K562 (cell line): Measurements from ENCODE around the gene NFKBIB. TPM values are rescaled to one million over a fixed set of nuclear protein-coding genes. Genes with fewer than 3 reads are reported as not detected.

Source experiments
- ATAC-seq: fragments of 200-7000 bp; cut with Tn5 transposase; 3 replicates; pipeline ENCODE4 v1.9.1; 2020; ENCODE audit warnings: moderate library complexity
- BruUV-seq: library from RNA; stranded (reverse); fragments of 400-500 nt; replicated peaks from 2 replicates; lab custom pipeline; 2021; lab: Mats Ljungman, UMichigan
- CTCF ChIA-PET: fragments of 300-600 bp; formaldehyde crosslinking; extraction: SDS; loops from one replicate; lab custom pipeline; 2021; ENCODE audit warnings: low intra/inter-chr PET ratio; lab: Yijun Ruan, JAX
- POLR2A ChIA-PET: fragments of 300-600, 350-650 bp; sonication (Branson Sonifier 250); formaldehyde crosslinking; extraction: SDS; loops from one replicate; lab custom pipeline; 2021; ENCODE audit warnings: antibody characterized with exemption, inconsistent platforms; lab: Yijun Ruan, JAX
- DNase-seq, 4 experiments: peaks; one replicate each; pipeline versions ENCODE4 v3.0.0 to v3.0.0-alpha.2; 2011 to 2018; ENCODE audit warnings: low spot score in 3 of 4, mixed read lengths in 3 of 4; ENCODE audit errors: extremely low read depth in 1 of 4
- FAIRE-seq: peaks from 2 replicates; lab custom pipeline; 2011; peaks lifted over from hg19 to GRCh38; lab: Jason Lieb, UNC
- H2AFZ ChIP-seq: 2 replicates; pipeline ENCODE4 v1.6.0; 2011; ENCODE audit warnings: low read depth, low read length, control low read depth, inconsistent platforms
- H3K27ac ChIP-seq: fragments of 200-600 bp; 3 replicates; pipeline ENCODE4 v1.8.0; 2011; ENCODE audit warnings: low read depth, mild to moderate bottlenecking, control low read depth, inconsistent platforms, low read length, moderate library complexity, mixed read lengths; ENCODE audit errors: extremely low read depth
- H3K27me3 ChIP-seq, 2 experiments: fragments of 300-600 bp in 1 of 2; 2 replicates in 1 of 2; 3 replicates in 1 of 2; pipeline versions ENCODE4 v1.6.0 to v1.8.0; 2011; ENCODE audit warnings: inconsistent platforms in 2 of 2, low read length in 2 of 2, mild to moderate bottlenecking in 1 of 2, mixed read lengths in 1 of 2, moderate library complexity in 1 of 2; ENCODE audit not compliant: control insufficient read depth in 2 of 2, insufficient read depth in 2 of 2
- H3K36me3 ChIP-seq: fragments of 300-600 bp; 3 replicates; pipeline ENCODE4 v1.8.0; 2011; ENCODE audit warnings: mild to moderate bottlenecking, low read length, inconsistent platforms; ENCODE audit not compliant: control insufficient read depth, insufficient read depth
- H3K4me1 ChIP-seq, 2 experiments: fragments of 200-600 bp in 1 of 2; replicated peaks in 1 of 2; 2 replicates in 1 of 2; 3 replicates in 1 of 2; pipeline versions ENCODE4 v1.5.1 to v1.8.0; 2011; ENCODE audit warnings: inconsistent platforms in 2 of 2, low read length in 2 of 2, mild to moderate bottlenecking in 1 of 2, mixed read lengths in 1 of 2, moderate library complexity in 1 of 2; ENCODE audit not compliant: control insufficient read depth in 2 of 2, insufficient read depth in 2 of 2
- H3K4me2 ChIP-seq: 2 replicates; pipeline ENCODE4 v1.6.1; 2011; ENCODE audit warnings: low read length, control low read depth, inconsistent platforms, mixed read lengths; ENCODE audit not compliant: insufficient read depth
- H3K4me3 ChIP-seq: fragments of 200-600 bp; sonication (generic), shearing (Covaris generic); 2 replicates; pipeline ENCODE4 v1.5.1; 2016; ENCODE audit warnings: control low read depth, inconsistent platforms
- H3K79me2 ChIP-seq: fragments of 200-600 bp; 3 replicates; pipeline ENCODE4 v1.8.0; 2011; ENCODE audit warnings: low read length, inconsistent platforms; ENCODE audit not compliant: control insufficient read depth, insufficient read depth
- H3K9ac ChIP-seq, 2 experiments: 2 replicates each; pipeline versions ENCODE4 v1.6.0 to v1.6.1; 2011; ENCODE audit warnings: low read depth in 2 of 2, low read length in 2 of 2, control low read depth in 1 of 2, inconsistent platforms in 1 of 2, mild to moderate bottlenecking in 1 of 2, mixed read lengths in 1 of 2; ENCODE audit not compliant: insufficient read depth in 1 of 2
- H3K9me1 ChIP-seq: one replicate; pipeline ENCODE4 v1.6.0; 2011; ENCODE audit warnings: inconsistent platforms, mild to moderate bottlenecking, low read length, moderate library complexity; ENCODE audit not compliant: control insufficient read depth, insufficient read depth
- H3K9me3 ChIP-seq: replicated peaks from 2 replicates; pipeline ENCODE4 v1.5.1; 2011; ENCODE audit warnings: low read depth, low read length, inconsistent platforms; ENCODE audit not compliant: control insufficient read depth, insufficient read depth
- H4K20me1 ChIP-seq: replicated peaks from 2 replicates; pipeline ENCODE4 v1.6.1; 2011; ENCODE audit warnings: low read length, inconsistent platforms, mixed read lengths; ENCODE audit not compliant: control insufficient read depth, insufficient read depth
- AFF4 ChIP-seq: sonication (generic); formaldehyde crosslinking; IDR thresholded peaks from 2 replicates; pipeline ENCODE4 v1.8.0; 2023; ENCODE audit warnings: mild to moderate bottlenecking, missing genetic modification reagents
- PCBP1 ChIP-seq: fragments of 200-400 bp; formaldehyde crosslinking; IDR thresholded peaks from 2 replicates; pipeline ENCODE4 v1.6.1; 2018; ENCODE audit warnings: mild to moderate bottlenecking, low read depth, low read length; ENCODE audit not compliant: poor library complexity, severe bottlenecking
- POLR2A ChIP-seq: fragments of 450-650 bp; conservative IDR thresholded peaks from 2 replicates; pipeline ENCODE4 v1.6.1; 2016
- SNRNP70 ChIP-seq: fragments of 200-400 bp; formaldehyde crosslinking; optimal IDR thresholded peaks from 2 replicates; pipeline ENCODE3; 2017; ENCODE audit warnings: low read depth, low read length
- SRSF1 ChIP-seq: fragments of 200-400 bp; formaldehyde crosslinking; IDR thresholded peaks from 2 replicates; pipeline ENCODE4 v1.6.1; 2017; ENCODE audit warnings: mild to moderate bottlenecking, low read depth, low read length, moderate library complexity
- ZBTB7A ChIP-seq: IDR thresholded peaks from 2 replicates; pipeline ENCODE4 v1.6.1; 2011; ENCODE audit warnings: low read depth, mild to moderate bottlenecking, low read length, moderate library complexity, borderline replicate concordance; ENCODE audit not compliant: control insufficient read depth
- ZNF23 ChIP-seq: fragments of 250-450 bp; sonication (Bioruptor Pico); IDR thresholded peaks from 2 replicates; pipeline ENCODE4 v1.4.0; 2020; ENCODE audit warnings: mild to moderate bottlenecking
- WGBS: fragments of 100-300 bp; shearing (Covaris generic); methylation state at CpG from one replicate; pipeline ENCODE4 v1.1.6; 2016; ENCODE audit warnings: low coverage, mixed read lengths; ENCODE audit not compliant: insufficient coverage; ENCODE audit errors: missing lambda C conversion rate; 5-methylcytosine and 5-hydroxymethylcytosine counted together
- in situ Hi-C: fragments of 300-500 bp; cut with MboI; formaldehyde crosslinking; loops from 4 replicates; pipeline ENCODE4 v1.15.0; 2018; ENCODE audit warnings: inconsistent platforms, mixed read lengths
- intact Hi-C: fragments of 100-400 bp; cut with micrococcal nuclease; formaldehyde crosslinking; loops from 2 replicates; pipeline ENCODE4 v1.14.2; 2022
- polyA plus RNA-seq, 8 experiments: library from polyadenylated mRNA; depleted of rRNA in 4 of 8; stranded (reverse) in 5 of 8; unstranded in 3 of 8; fragments of >200 nt; fragmentation: Nextera tagmentation in 2 of 8; fragmentation: Illumina TruSeq in 1 of 8; extraction: Ambion mirVana in 2 of 8; extraction: Trizol in 1 of 8; gene quantifications; 2 replicates each; pipeline versions ENCODE4 v1.2.1 to v1.2.3, GENCODE V29; 2011 to 2014; ENCODE audit warnings: inconsistent platforms in 1 of 8, missing spikeins in 1 of 8
- total RNA-seq, 7 experiments: library from RNA; depleted of rRNA in 6 of 7; stranded (reverse); fragments of >200 nt in 6 of 7; fragmentation: Illumina TruSeq in 2 of 7; extraction: Trizol in 2 of 7; gene quantifications; 2 replicates each; pipeline versions ENCODE4 v1.2.1 to v1.2.3, GENCODE V29; 2011 to 2021; ENCODE audit warnings: low replicate concordance in 1 of 7

The NFKBIB gene
- total and polyA plus RNA-seq, 9 of the 15 experiments (the other 6 are each of a cell fraction or from before 2014, with no cell fraction given): 1.5 to 44.9 (median 10.4) TPM

- Histone ChIP-seq H3K79me2 (no peaks in the 10 kb centered on the region), H3K4me3 (no peak overlapping the region), H3K4me1 (peaks cover 0 to 48% of the 10 kb centered on the region in 2 experiments; a peak in 3 of 5 replicates), H3K27me3 (no peaks in the 10 kb centered on the region), H3K27ac (no peak overlapping the region), H4K20me1 (no peaks in the 10 kb centered on the region), H3K36me3 (peaks cover 11% of the 10 kb centered on the region; the same call in 1 of the 3 replicates), H3K9me1 (no peaks in the 10 kb centered on the region), H3K4me2 (no peak overlapping the region), H2AFZ (no peak overlapping the region), H3K9me3 (no peaks in the 10 kb centered on the region), H3K9ac (peak overlapping the region in 1 of 2 experiments; percentile 68; a peak in 2 of 4 replicates)
- BruUV-seq: no TSS peak
- DNase-seq: no peak
- in situ Hi-C loops (no loop called here), intact Hi-C loops (no loop called here)
- no peak for FAIRE-seq
- TF ChIP-seq PCBP1 (peak; percentile 21), SRSF1 (no peak)
- no peak for ATAC-seq
- ChIA-PET POLR2A (no interaction called here), CTCF (no interaction called here)
- 46% methylated on average over 3 of the region's 16 CpGs for WGBS
These were observed 11.7 kb downstream of the NFKBIB start for GRCh38 chr19:38911388-38912001.

DNA sequence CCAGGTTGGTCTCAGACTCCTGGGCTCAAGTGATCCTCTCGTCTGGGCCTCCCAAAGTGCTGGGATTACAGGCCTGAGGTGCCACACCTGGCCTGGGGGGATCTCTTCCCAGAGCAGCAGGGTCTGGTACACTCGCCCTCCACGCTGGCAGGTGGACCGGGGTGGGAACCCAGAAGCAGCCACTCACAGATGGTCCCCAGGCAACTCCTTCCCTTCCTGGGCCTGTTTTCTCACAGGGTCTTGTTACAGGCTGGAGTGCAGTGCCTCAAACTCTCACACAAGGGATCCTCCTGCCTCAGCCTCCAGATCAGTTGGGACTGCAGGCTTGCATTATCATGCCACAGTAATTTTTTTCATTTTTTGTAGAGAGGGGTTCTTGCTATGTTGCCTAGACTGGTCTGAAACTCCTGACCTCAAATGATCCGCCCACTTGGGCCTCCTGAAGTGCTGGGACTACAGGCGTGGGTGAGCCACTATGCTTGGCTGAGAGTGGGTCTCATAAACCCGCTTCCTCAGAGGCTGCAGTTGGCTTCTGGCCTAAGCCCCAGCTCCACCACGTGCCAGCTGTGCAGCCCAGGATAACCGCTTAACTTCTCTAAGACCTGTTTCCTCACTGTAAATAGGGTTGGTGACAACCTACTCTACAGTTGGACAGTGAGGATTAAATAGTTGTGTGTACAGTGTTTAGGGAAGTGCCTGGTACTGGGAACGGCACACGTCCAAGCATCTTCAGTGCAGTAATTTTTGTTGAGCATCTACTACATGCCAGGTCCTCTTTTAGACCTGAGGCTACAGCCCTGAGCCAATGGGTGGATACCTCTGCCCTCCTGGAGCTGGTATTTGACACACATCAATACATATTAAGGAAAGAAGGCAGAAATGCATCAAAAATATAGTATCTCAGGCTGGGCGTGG is 13.1 kb downstream of the NFKBIB start:
- H3K27me3 ChIP-seq: no peaks in the 10 kb centered on the region
- no peak overlapping the region for H3K4me2 ChIP-seq
- BruUV-seq: no TSS peak
- TF ChIP-seq POLR2A (0 out of 2 replicates have a peak, but pooled peaks have one; percentile 18), AFF4 (no peak), ZNF23 (CRISPR knock-in tag) (no peak), SNRNP70 (no peak), ZBTB7A (no peak)

More for the DNA sequence above, 13.1 kb downstream of the NFKBIB start:
- no peak overlapping the region for H2AFZ ChIP-seq
- H3K9me1 ChIP-seq: no peaks in the 10 kb centered on the region
- no peak for DNase-seq
- ChIA-PET POLR2A (no interaction called here), CTCF (no interaction called here)
- 82% methylated on average over 11 of the region's 12 CpGs for WGBS
- H3K4me3 ChIP-seq: no peak overlapping the region
- ATAC-seq: no peak
- in situ Hi-C loops (no loop called here), intact Hi-C loops (no loop called here)
- H3K4me1 ChIP-seq: peaks cover 0 to 44% of the 10 kb centered on the region in 2 experiments; a peak in 3 of 5 replicates
- H3K79me2 ChIP-seq: no peaks in the 10 kb centered on the region
- H3K9ac ChIP-seq: 0 out of 4 replicates have a peak overlapping the region, but pooled peaks of 1 of the 2 experiments have one; percentile 54
- no peaks in the 10 kb centered on the region for H3K36me3 ChIP-seq
- H3K9me3 ChIP-seq: no peaks in the 10 kb centered on the region
- no peaks in the 10 kb centered on the region for H4K20me1 ChIP-seq
- H3K27ac ChIP-seq: no peak overlapping the region
- FAIRE-seq: no peak
